NCI-H2171 treated with DMSO at 0.1 percent for 48 hours (cell line): ENCODE measurements around the gene ERP29.

ENCODE experiments used
- DNase-seq: peaks from one replicate; lab custom pipeline; 2025; lab: John Stamatoyannopoulos, UW

The ERP29 gene

GRCh38 chr12:112001576-112001975, 11.7 kb upstream of the ERP29 start:
- DNase-seq, result no peak

GRCh38 chr12:112004041-112004440, 9.2 kb upstream of the ERP29 start:
- DNase-seq, result no peak

GRCh38 chr12:112005419-112006395, 7.5 kb upstream of the ERP29 start:
- peak; percentile 68 for DNase-seq

- no peak for DNase-seq
These were observed 5.3 kb upstream of the ERP29 start for GRCh38 chr12:112007945-112008344.

GRCh38 chr12:112008918-112009317, 4.3 kb upstream of the ERP29 start:
- no peak for DNase-seq

- peak; percentile 28 for DNase-seq
These were observed 3.6 kb upstream of the ERP29 start for GRCh38 chr12:112009596-112009995.

- DNase-seq, result no peak
These were observed 2.5 kb upstream of the ERP29 start for GRCh38 chr12:112010415-112011344.

- DNase-seq, result no peak
These were observed 1.5 kb upstream of the ERP29 start for GRCh38 chr12:112011685-112012084.

- DNase-seq, result peak; percentile 88
These were observed 576 bp downstream of the ERP29 start for GRCh38 chr12:112013601-112014402.

GRCh38 chr12:112015938-112016337, 2.7 kb downstream of the ERP29 start:
- DNase-seq, result no peak

- DNase-seq, result peak; percentile 66
These were observed 3.8 kb downstream of the ERP29 start for GRCh38 chr12:112017041-112017440.

GRCh38 chr12:112018571-112019237, 5.5 kb downstream of the ERP29 start:
- DNase-seq, result no peak

GRCh38 chr12:112020947-112021457, 7.8 kb downstream of the ERP29 start:
- no peak for DNase-seq

- DNase-seq, result no peak
These were observed 9.2 kb downstream of the ERP29 start for GRCh38 chr12:112022241-112023016.

- DNase-seq, result no peak
These were observed 10.7 kb downstream of the ERP29 start for GRCh38 chr12:112023759-112024396.

GRCh38 chr12:112025808-112026375, 12.7 kb downstream of the ERP29 start:
- no peak for DNase-seq

GRCh38 chr12:112029301-112029700, 16.1 kb downstream of the ERP29 start:
- DNase-seq, result no peak

- DNase-seq, result no peak
These were observed 18.2 kb downstream of the ERP29 start for GRCh38 chr12:112031472-112031871.

GRCh38 chr12:112032292-112032691, 19.1 kb downstream of the ERP29 start:
- DNase-seq, result no peak
